Endothelial cell of umbilical vein (primary cell): ENCODE measurements around the gene NUP205. TPM values are rescaled to one million over a fixed set of nuclear protein-coding genes. Genes with fewer than 3 reads are reported as not detected.

Experiments used
- BruUV-seq: library from RNA; stranded (reverse); fragments of 400-500 nt; replicated peaks from 2 replicates; lab custom pipeline; 2021; lab: Mats Ljungman, UMichigan
- CTCF ChIA-PET: fragments of 300-600, 350-600 bp; sonication (Branson Sonifier 250); formaldehyde crosslinking; loops from one replicate; lab custom pipeline; 2021; ENCODE audit warnings: antibody characterized with exemption, inconsistent platforms; lab: Charles Lee
- POLR2A ChIA-PET: fragments of 300-600, 350-600 bp; sonication (Branson Sonifier 250); formaldehyde crosslinking; loops from one replicate; lab custom pipeline; 2021; ENCODE audit warnings: antibody characterized with exemption, inconsistent platforms; lab: Charles Lee
- DNase-seq: peaks from one replicate; pipeline ENCODE4 v3.0.0-alpha.2; 2011; ENCODE audit warnings: low read depth, low spot score
- FAIRE-seq: peaks from 2 replicates; lab custom pipeline; 2011; peaks lifted over from hg19 to GRCh38; lab: Jason Lieb, UNC
- H2AFZ ChIP-seq: 2 replicates; pipeline ENCODE4 v1.6.0; 2012; ENCODE audit warnings: low read depth, low read length, control low read depth, inconsistent platforms
- H3K27ac ChIP-seq: 2 replicates; pipeline ENCODE4 v1.5.1; 2011; ENCODE audit warnings: low read depth, mild to moderate bottlenecking, control low read depth, low read length, moderate library complexity; ENCODE audit not compliant: insufficient read depth
- H3K27me3 ChIP-seq, 2 experiments: 2 replicates each; pipeline versions ENCODE4 v1.6.0 to v1.6.1; 2011; ENCODE audit warnings: low read length in 2 of 2, mixed read lengths in 1 of 2; ENCODE audit not compliant: control insufficient read depth in 2 of 2, insufficient read depth in 2 of 2
- H3K36me3 ChIP-seq, 2 experiments: 2 replicates in 1 of 2; 3 replicates in 1 of 2; pipeline ENCODE4 v1.5.1; 2011; ENCODE audit warnings: low read length in 2 of 2, mild to moderate bottlenecking in 1 of 2, moderate library complexity in 1 of 2; ENCODE audit not compliant: control insufficient read depth in 2 of 2, insufficient read depth in 2 of 2; ENCODE audit errors: extremely low read depth in 1 of 2
- H3K4me1 ChIP-seq: 3 replicates; pipeline ENCODE4 v1.5.1; 2011; ENCODE audit warnings: mild to moderate bottlenecking, low read length; ENCODE audit not compliant: control insufficient read depth, insufficient read depth; ENCODE audit errors: extremely low read depth
- H3K4me2 ChIP-seq: 2 replicates; pipeline ENCODE4 v1.6.1; 2011; ENCODE audit warnings: low read length, control low read depth, mixed read lengths; ENCODE audit not compliant: insufficient read depth
- H3K4me3 ChIP-seq, 3 experiments: fragments of 200-600 bp in 1 of 3; sonication (generic), shearing (Covaris generic) in 1 of 3; replicated peaks in 1 of 3; 2 replicates each; pipeline ENCODE4 v1.5.1; 2011 to 2016; ENCODE audit warnings: control low read depth in 3 of 3, low read length in 3 of 3, mild to moderate bottlenecking in 2 of 3, inconsistent platforms in 1 of 3, low read depth in 1 of 3, moderate library complexity in 1 of 3; ENCODE audit not compliant: insufficient read depth in 1 of 3
- H3K79me2 ChIP-seq: 2 replicates; pipeline ENCODE4 v1.6.0; 2012; ENCODE audit warnings: low read length, inconsistent platforms; ENCODE audit not compliant: control insufficient read depth, insufficient read depth
- H3K9ac ChIP-seq: replicated peaks from 2 replicates; pipeline ENCODE3; 2011; ENCODE audit warnings: low read length, control low read depth; ENCODE audit not compliant: insufficient read depth; ENCODE audit errors: extremely low read depth
- H3K9me1 ChIP-seq: replicated peaks from 3 replicates; pipeline ENCODE4 v1.6.0; 2011; ENCODE audit warnings: mild to moderate bottlenecking, low read length; ENCODE audit not compliant: control insufficient read depth, insufficient read depth; ENCODE audit errors: extremely low read depth
- H3K9me3 ChIP-seq: replicated peaks from 2 replicates; pipeline ENCODE4 v1.5.1; 2012; ENCODE audit warnings: low read length, inconsistent platforms; ENCODE audit not compliant: control insufficient read depth, insufficient read depth
- H4K20me1 ChIP-seq: replicated peaks from 2 replicates; pipeline ENCODE3; 2011; ENCODE audit warnings: mild to moderate bottlenecking, low read length; ENCODE audit not compliant: control insufficient read depth, insufficient read depth; ENCODE audit errors: extremely low read depth
- CTCF ChIP-seq, 2 donors: IDR thresholded peaks; 1 replicate in 1 of 2; 2 replicates in 1 of 2; pipeline ENCODE4 v1.5.1; 2011; ENCODE audit warnings: low read length in 2 of 2, mild to moderate bottlenecking in 2 of 2, moderate library complexity in 2 of 2, control low read depth in 1 of 2, inconsistent platforms in 1 of 2, low read depth in 1 of 2; ENCODE audit not compliant: insufficient read depth in 1 of 2; ENCODE audit errors: extremely low read depth in 1 of 2
- EZH2 ChIP-seq: IDR thresholded peaks from 2 replicates; pipeline ENCODE4 v1.6.1; 2012; ENCODE audit warnings: borderline replicate concordance, low read depth, mild to moderate bottlenecking, moderate library complexity, low read length, inconsistent platforms; ENCODE audit not compliant: severe bottlenecking
- FOS ChIP-seq: IDR thresholded peaks from 2 replicates; pipeline ENCODE4 v1.6.1; 2011; ENCODE audit warnings: mild to moderate bottlenecking, low read length, moderate library complexity, borderline replicate concordance; ENCODE audit not compliant: insufficient read depth
- GATA2 ChIP-seq: IDR thresholded peaks from 2 replicates; pipeline ENCODE4 v1.7.0; 2011; ENCODE audit warnings: low read depth, mild to moderate bottlenecking, moderate library complexity, mixed read lengths, low read length; ENCODE audit not compliant: insufficient read length, insufficient read depth
- JUN ChIP-seq: IDR thresholded peaks from 2 replicates; pipeline ENCODE4 v1.6.1; 2011; ENCODE audit warnings: borderline replicate concordance, low read depth; ENCODE audit not compliant: insufficient read length, insufficient read depth
- MAX ChIP-seq: IDR thresholded peaks from 2 replicates; pipeline ENCODE4 v1.6.1; 2011; ENCODE audit not compliant: insufficient read depth, insufficient read length
- POLR2A ChIP-seq: IDR thresholded peaks from 2 replicates; pipeline ENCODE4 v1.6.1; 2012; ENCODE audit warnings: low read depth, mild to moderate bottlenecking, control low read depth, low read length
- POLR2AphosphoS5 ChIP-seq: IDR thresholded peaks from 2 replicates; pipeline ENCODE4 v1.6.1; 2012; ENCODE audit warnings: low read depth, mild to moderate bottlenecking, control low read depth, low read length, moderate library complexity; ENCODE audit not compliant: insufficient read depth
- dilution Hi-C: fragments of 300-500 bp; cut with MboI; formaldehyde crosslinking; loops from one replicate; pipeline ENCODE4 v1.15.0; 2019; ENCODE audit warnings: low sequenced_read_pairs; ENCODE audit not compliant: extremely low pct_ligation_motif_present
- intact Hi-C: fragments of 100-400 bp; cut with micrococcal nuclease; formaldehyde crosslinking; loops from one replicate; pipeline ENCODE4 v1.10.0; 2022
- polyA plus RNA-seq, 4 experiments: library from polyadenylated mRNA; depleted of rRNA in 3 of 4; stranded (reverse) in 3 of 4; unstranded in 1 of 4; fragments of >200 nt; gene quantifications; 2 replicates each; pipeline versions ENCODE4 v1.2.1 to v1.2.3, GENCODE V29; 2011 to 2012; ENCODE audit warnings: missing spikeins in 1 of 4
- total RNA-seq: library from RNA; stranded (reverse); gene quantifications from 2 replicates; pipeline ENCODE4 v1.2.3, GENCODE V29; 2021

The NUP205 gene
- total and polyA plus RNA-seq, 2 donors (not counting 3 experiments of a cell fraction or from before 2014, with no cell fraction given), result 48.8 to 81.3 TPM

GRCh38 chr7:135662123-135662372 is 104.3 kb downstream of the NUP205 start:
- Histone ChIP-seq H3K4me1 (peaks cover 36% of the 10 kb centered on the region), H3K27me3 (no peaks in the 10 kb centered on the region), H3K9me1 (no peaks in the 10 kb centered on the region), H3K9ac (peak overlapping the region; percentile 40), H3K9me3 (no peaks in the 10 kb centered on the region), H3K79me2 (peaks cover 36% of the 10 kb centered on the region), H3K4me3 (peak overlapping the region in 1 of 3 experiments; percentile 91), H3K4me2 (peak overlapping the region; percentile 73), H3K36me3 (no peaks in the 10 kb centered on the region), H2AFZ (peak overlapping the region; percentile 69), H3K27ac (peak overlapping the region; percentile 91), H4K20me1 (no peaks in the 10 kb centered on the region)
- BruUV-seq, result no TSS peak
- dilution Hi-C loops (no loop called here), intact Hi-C loops (loop anchor here (1.0 to 10.0 kb wide), 6 partner anchors 11 to 1923 kb away; partner anchors contain the start of genes CNOT4 and MTPN)
- POLR2A ChIA-PET, result no interaction called here
- DNase-seq, result no peak
- no peak for FAIRE-seq
- CTCF ChIA-PET, result interaction anchor here (0.7 to 5.7 kb wide), 8 partner anchors 11 to 388 kb away, joined by 3 to 51 read pairs (median 4); no protein-coding TSS in a partner anchor
- TF ChIP-seq CTCF (IDR thresholded peaks at IDR 0.05; ENCODE audit: extremely low read depth in 1 of 2, insufficient read depth in 1 of 2, low read depth in 1 of 2, low read length in 2 of 2) (peak in 1 of 2 donors; percentile 62), EZH2 (no peak)

- POLR2A ChIA-PET, result interaction anchor here (0.8 kb wide), 1 partner anchor 9 kb away, joined by 3 read pairs; no protein-coding TSS in a partner anchor
- Histone ChIP-seq H3K4me1 (peaks cover 36% of the 10 kb centered on the region), H3K27ac (peak within 1 kb of the TSS; percentile 91), H3K9me1 (no peaks in the 10 kb centered on the region), H3K9me3 (no peaks in the 10 kb centered on the region), H3K79me2 (peaks cover 39% of the 10 kb centered on the region), H4K20me1 (no peaks in the 10 kb centered on the region), H3K4me3 (peak within 1 kb of the TSS; percentile 68 to 91 (median 86)), H3K4me2 (peak within 1 kb of the TSS; percentile 89), H2AFZ (peak within 1 kb of the TSS; percentile 69), H3K27me3 (no peaks in the 10 kb centered on the region), H3K9ac (peak within 1 kb of the TSS; percentile 98), H3K36me3 (no peaks in the 10 kb centered on the region)
- dilution Hi-C loops, result no loop called here
- peak; percentile 62 for FAIRE-seq
- TF ChIP-seq POLR2A (peak; percentile 96), GATA2 (no peak), POLR2AphosphoS5 (peak; percentile 96), FOS (no peak), JUN (peak; percentile 52), CTCF (IDR thresholded peaks at IDR 0.05; ENCODE audit: extremely low read depth in 1 of 2, insufficient read depth in 1 of 2, low read depth in 1 of 2, low read length in 2 of 2) (peak in 1 of 2 donors; percentile 77), MAX (peak; percentile 45)
- intact Hi-C loops, result loop anchor here (1.0 to 10.0 kb wide), 6 partner anchors 11 to 1922 kb away; partner anchors contain the start of genes CNOT4 and MTPN
- CTCF ChIA-PET, result interaction anchor here (0.6 to 5.7 kb wide), 12 partner anchors 11 to 388 kb away, joined by 3 to 51 read pairs (median 3); no protein-coding TSS in a partner anchor
- peak; percentile 95 for DNase-seq
- BruUV-seq, result TSS peak; percentile 83
These were observed 104.8 kb downstream of the NUP205 start, which contains the start of gene STMP1 for GRCh38 chr7:135662373-135663114. TSS of gene STMP1 (plus strand) at chr7:135662514.
